GM18858 (cell line): ENCODE results near the gene PCSK6.

ENCODE experiments used
- ATAC-seq: cut with Tn5 transposase; IDR thresholded peaks from one replicate; pipeline ENCODE4 v1.9.1; 2021; ENCODE audit not compliant: unreplicated experiment

Gene PCSK6

DNA sequence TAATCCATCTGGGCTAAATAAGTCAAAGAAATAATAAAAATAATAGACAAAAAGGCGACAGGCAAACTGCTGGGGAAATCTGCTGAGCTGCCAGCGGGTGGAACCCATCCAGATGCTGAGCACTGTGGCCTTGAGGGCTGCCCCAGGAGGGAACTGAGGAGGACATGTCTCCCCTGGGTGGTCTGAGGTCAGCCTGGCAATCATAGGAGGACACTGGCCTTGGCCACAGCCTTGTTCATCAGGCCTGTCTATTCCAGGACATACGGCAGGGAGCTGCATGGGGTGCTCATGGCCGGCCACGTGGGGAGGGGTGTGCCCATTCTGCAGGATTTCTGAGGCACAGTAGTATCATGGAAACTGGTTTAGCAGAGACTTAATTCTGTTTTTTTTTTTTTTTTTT lies 173.0 kb downstream of the PCSK6 start:
- no peak for ATAC-seq

GRCh38 chr15:101315736-101316135 lies 173.8 kb downstream of the PCSK6 start:
- ATAC-seq: no peak

GRCh38 chr15:101314336-101315125 lies 175.0 kb downstream of the PCSK6 start:
- no peak for ATAC-seq

- no peak for ATAC-seq
Observed at GRCh38 chr15:101313041-101313761, 176.3 kb downstream of the PCSK6 start.

DNA sequence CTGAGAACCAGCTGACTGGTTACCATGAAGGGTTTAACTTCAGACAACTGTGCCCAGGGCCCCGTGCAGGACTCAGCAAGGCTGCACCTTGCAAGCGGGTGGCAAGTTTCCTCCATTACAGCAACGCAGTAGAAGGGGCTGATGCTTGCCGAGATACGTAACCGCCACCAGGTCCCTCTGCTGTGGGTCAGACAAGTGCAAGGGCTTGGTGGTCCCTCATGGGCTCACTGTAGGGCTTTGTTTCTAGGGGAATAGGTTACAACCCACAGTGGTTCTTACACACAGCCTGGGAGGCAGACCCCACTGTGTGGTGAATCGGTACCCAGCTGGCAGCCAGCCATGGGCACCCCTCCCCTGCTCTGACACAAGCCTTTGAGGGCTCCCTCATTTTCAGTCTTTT lies 179.0 kb downstream of the PCSK6 start:
- ATAC-seq: no peak

DNA sequence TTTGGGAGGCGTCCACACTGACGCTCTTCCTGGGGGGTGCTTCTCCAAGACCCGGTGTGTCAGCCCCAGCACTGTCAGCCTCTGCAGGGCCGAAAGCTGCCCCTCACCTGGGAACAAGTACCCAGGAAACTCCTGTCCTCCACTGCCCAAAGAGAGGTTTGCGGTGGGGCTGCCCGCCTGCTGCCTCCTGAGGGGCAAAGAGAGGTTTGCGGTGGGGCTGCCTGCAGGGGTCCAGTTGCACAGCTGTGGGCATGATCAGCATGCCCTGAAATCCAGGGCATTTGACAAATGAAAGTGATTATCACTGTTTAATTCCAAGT lies 179.4 kb downstream of the PCSK6 start:
- ATAC-seq: no peak

DNA sequence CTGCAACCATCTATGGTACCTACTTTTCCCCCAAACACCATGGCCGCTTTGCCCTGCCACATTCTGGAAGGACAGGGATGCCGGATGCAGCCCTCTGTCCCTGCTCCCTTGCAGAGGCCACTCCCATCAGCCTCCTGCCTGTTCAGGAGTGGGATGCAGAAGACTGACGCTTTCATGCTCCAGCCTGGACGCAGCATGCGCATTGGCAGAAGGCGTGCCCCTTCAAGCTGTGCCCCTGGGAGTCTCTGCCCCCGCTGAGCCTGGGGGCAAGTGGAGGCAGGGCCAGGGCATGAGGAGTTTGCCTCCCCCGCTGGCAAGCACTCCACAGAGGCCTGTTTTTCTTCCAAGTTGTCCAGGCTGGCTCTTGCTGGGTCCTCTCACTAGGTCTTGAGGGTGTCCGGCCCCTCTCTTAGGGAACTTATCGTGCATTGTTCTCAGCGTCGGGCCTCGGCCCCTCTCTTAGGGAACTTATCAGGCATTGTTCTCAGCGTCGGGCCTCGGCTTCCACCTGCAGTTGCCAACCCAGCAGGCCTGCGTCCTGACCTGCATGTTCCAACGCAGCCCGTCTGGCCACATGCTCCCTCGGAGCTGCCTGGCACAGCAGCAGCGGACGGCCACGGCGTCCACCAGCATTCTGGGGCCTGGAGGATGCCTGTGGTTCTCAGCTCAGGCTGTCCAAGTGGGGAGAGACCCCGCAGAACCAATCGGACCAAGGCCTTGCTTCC lies 179.9 kb downstream of the PCSK6 start:
- no peak for ATAC-seq

- ATAC-seq: no peak
Observed at GRCh38 chr15:101308604-101309435, 180.7 kb downstream of the PCSK6 start.

DNA sequence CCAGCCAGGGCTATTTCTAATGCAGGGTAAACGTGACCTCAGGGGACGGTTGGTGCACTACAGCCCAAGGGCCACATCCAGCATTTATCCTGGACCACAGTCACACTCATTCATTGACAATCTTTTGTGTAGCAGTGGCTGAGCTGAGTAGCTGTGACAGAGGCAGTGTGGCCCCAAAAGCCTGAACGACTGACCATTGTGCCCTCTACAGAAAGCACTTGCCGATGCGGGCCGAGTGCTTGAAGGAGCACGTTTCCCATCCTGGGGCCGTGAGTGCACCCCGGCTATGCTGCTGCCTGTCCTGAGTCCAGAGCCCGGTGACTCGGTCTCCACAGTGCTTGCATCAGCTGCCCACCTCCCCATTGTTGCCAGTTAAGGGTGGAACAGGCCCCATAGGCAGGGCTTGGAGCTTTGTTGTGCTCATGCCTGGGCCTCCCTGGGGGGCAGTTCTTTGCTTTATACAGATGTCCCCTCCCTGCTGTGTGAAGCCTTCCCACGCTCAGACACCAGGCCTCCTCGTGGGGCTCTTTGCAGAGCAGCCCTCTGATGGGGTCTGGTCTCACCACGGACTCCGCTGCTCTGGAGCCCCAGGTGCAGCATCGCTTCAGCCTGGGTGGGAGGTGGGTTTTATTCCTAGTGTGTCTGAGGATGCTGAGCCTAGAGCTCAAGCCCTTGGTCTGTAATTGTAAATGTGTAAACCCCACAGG lies 181.5 kb downstream of the PCSK6 start:
- no peak for ATAC-seq

- ATAC-seq: no peak
Observed at GRCh38 chr15:101307048-101307896, 182.2 kb downstream of the PCSK6 start.

- ATAC-seq: no peak
Observed at GRCh38 chr15:101306341-101307047, 183.0 kb downstream of the PCSK6 start.

DNA sequence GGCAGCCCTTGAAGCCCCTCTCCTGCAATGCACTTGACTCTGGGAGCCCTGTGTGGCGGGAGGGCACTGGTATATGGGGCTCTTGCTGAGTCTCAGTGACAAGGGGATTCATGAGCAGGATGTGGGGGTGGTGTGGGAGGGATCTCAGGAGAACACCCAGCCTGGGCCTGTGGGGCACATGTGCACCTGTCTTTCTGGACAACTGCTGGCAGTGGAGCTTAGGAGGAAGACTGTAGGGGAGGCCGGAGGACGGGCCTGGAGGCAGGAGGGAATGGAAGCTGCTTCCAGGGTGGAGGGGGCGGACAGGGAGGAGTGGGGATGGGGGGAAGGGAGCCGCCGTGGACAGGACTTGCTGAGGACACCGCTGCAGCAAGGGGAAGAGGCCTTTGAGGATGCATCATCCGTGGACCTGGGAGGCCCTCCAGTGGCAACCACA lies 183.7 kb downstream of the PCSK6 start:
- ATAC-seq: no peak

DNA sequence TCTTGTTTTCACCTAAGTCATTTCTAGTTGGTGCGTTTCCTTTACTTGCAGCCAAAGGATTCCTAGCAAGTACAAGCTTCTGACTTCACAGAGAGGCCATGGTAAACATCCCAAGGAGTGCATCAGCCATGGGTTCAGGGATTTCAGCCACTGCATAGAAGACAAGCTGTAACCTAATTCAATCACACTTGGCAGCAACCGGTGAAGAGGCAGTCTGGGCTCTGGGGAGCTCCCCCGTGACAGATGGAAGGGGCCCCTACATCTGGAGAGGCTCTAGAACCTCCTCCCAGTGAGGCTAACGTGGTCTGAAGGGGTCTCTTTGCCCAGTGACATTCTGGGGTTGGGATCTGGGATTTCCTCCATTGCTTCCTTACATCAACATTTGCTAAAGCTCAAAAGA lies 186.1 kb downstream of the PCSK6 start:
- no peak for ATAC-seq

- ATAC-seq: no peak
Observed at GRCh38 chr15:101296418-101297405, 192.8 kb downstream of the PCSK6 start.

GRCh38 chr15:101295607-101296161 lies 193.8 kb downstream of the PCSK6 start:
- ATAC-seq: no peak

DNA sequence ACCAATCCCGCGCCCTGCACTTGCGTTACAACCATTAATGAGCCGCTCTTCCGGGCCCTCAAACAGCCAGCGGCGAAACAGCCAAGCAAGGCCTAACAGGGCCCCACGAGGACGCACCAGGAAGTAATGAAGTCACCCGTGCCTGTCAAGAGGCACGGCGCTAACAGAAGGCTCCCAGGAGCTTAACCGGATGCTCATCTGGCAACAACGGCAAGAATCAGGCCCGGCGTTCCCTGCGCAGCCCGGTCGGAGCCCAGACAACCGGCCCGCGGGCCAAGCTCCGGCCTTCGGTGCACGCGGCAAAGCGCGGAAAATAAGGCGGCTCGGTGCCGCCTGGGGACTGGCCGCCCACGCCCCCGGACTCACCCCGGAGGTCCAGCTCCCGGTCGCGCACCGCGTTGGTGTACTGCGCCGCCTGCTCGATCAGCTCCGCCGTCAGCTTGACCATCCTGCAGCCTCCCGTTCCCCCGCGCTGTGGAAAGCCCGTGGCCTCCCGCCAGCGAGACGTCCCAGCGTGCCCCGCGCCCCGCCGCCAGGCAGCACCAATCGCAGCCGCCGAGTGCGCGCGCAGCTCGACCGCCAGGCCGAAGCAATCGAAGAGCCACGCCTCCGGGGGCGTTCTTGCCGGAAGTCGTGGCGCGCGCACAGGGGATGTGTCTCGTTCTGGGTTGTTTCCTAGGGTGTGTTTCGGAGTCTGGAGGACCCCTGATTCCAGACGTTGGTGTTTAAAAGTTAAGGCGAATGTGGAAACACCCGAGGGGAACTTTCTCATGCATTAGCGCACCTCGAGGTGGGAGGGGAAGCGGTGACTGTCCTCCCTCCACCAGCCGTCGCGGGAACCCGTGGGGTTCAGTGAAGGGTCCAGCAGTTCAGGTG lies 194.5 kb downstream of the PCSK6 start, which contains the start of gene SNRPA1:
Gene SNRPA1, minus strand, starts transcription at position 518 of the 876 bp plus-strand sequence. Its CDS starts 70 bp downstream, at position 448.
- peak; percentile 67 for ATAC-seq
